ENCODE results near the gene PLIN1. TPM values are rescaled to one million over a fixed set of nuclear protein-coding genes. Genes with fewer than 3 reads are reported as not detected.
A peak's percentile ranks its signal among the peaks of the same experiment; 100 is the strongest.

PLIN1 gene
- 100 to 1,000 TPM; 144 to 392 (median 300) TPM for total RNA-seq

- Histone ChIP-seq H3K9me3 (no peaks in the 10 kb centered on the region), H3K27me3 (no peaks in the 10 kb centered on the region), H3K4me3 (no peak within 1 kb of the TSS), H3K36me3 (peaks cover 0 to 20% (median 0%) of the 10 kb centered on the region in 3 donors), H3K4me1 (peaks cover 0 to 16% (median 6%) of the 10 kb centered on the region in 4 donors), H3K27ac (peak within 1 kb of the TSS in 3 of 4 donors; percentile 41 to 84 (median 78))
- WGBS, 2 donors: 70 to 96% methylated on average over 2 of the region's 2 CpGs
- no peak for DNase-seq (ENCODE audit: low spot score in 2 of 2)
- TF ChIP-seq EP300 (IDR thresholded peaks at IDR 0.05) (no peak), POLR2A (IDR thresholded peaks at IDR 0.05) (no peak)
- TF ChIP-seq, protein P1, sequence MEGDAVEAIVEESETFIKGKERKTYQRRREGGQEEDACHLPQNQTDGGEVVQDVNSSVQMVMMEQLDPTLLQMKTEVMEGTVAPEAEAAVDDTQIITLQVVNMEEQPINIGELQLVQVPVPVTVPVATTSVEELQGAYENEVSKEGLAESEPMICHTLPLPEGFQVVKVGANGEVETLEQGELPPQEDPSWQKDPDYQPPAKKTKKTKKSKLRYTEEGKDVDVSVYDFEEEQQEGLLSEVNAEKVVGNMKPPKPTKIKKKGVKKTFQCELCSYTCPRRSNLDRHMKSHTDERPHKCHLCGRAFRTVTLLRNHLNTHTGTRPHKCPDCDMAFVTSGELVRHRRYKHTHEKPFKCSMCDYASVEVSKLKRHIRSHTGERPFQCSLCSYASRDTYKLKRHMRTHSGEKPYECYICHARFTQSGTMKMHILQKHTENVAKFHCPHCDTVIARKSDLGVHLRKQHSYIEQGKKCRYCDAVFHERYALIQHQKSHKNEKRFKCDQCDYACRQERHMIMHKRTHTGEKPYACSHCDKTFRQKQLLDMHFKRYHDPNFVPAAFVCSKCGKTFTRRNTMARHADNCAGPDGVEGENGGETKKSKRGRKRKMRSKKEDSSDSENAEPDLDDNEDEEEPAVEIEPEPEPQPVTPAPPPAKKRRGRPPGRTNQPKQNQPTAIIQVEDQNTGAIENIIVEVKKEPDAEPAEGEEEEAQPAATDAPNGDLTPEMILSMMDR (IDR thresholded peaks at IDR 0.05): no peak
Observed at GRCh38 chr15:89679212-89679611, at the start of gene PLIN1. Gene PLIN1 (minus strand): TSS chr15:89679367. CDS start chr15:89677489, 1,878 bp downstream.

DNA sequence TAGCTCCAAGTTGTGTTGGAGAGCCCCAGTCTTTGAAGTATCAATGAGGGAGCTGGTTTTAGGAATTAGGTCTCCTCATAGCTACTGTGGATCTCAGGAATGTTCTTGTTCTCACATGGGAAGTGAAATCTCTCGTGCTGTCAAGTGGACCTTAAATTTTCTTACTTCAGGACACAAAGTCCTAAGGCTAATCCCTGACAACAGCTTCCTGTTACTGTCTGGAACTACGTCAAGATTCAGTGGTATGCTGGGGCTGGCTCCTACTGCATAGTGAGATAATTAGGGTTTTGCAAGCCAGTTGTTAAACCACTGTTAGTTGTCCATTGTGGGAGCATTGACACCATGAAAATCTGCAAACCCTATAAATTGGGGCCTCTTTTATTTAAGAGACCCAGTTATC, 49.1 kb upstream of the PLIN1 start:
- Histone ChIP-seq H3K36me3 (no peaks in the 10 kb centered on the region), H3K27ac (peak overlapping the region in 2 of 4 donors; percentile 38 to 55), H3K4me3 (no peak overlapping the region), H3K4me1 (peaks cover 0 to 6% (median 0%) of the 10 kb centered on the region in 4 donors), H3K27me3 (no peaks in the 10 kb centered on the region), H3K9me3 (peaks cover 0 to 10% (median 0%) of the 10 kb centered on the region in 4 donors)
- TF ChIP-seq EP300 (IDR thresholded peaks at IDR 0.05): peak; percentile 27 to 66
- TF ChIP-seq, protein P1 (IDR thresholded peaks at IDR 0.05): no peak
- WGBS, 2 donors: 33 to 37% methylated on average over 2 of the region's 2 CpGs
- no peak for DNase-seq (ENCODE audit: low spot score in 2 of 2)

DNA sequence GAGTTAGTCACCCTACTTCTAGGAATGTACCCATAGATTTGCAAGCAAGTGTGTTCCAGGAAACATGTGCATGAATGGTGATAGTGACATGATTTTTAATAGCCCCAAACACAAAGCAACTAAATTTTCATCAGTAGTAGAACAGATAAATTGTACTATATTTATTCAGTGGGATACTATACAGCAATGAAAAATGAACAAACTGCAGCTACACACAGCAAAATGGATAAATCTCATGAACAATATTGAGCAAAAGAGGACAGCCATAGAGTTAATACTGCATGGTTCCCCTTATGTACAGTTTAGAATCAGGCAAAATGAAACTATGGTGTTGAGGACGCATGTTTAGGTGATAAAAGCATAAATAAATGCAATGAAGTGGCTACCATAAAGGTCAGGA, 45.9 kb upstream of the PLIN1 start:
- Histone ChIP-seq H3K9me3 (peaks cover 0 to 10% (median 0%) of the 10 kb centered on the region in 4 donors), H3K4me1 (peaks cover 0 to 6% (median 0%) of the 10 kb centered on the region in 4 donors), H3K27ac (no peak overlapping the region), H3K36me3 (no peaks in the 10 kb centered on the region), H3K27me3 (no peaks in the 10 kb centered on the region), H3K4me3 (no peak overlapping the region)
- TF ChIP-seq POLR2A (IDR thresholded peaks at IDR 0.05) (no peak), EP300 (IDR thresholded peaks at IDR 0.05) (no peak)
- TF ChIP-seq, protein P1 (IDR thresholded peaks at IDR 0.05): no peak
- 83 to 88% methylated on average over 1 of the region's 1 CpG for WGBS, 2 donors
- no peak for DNase-seq (ENCODE audit: low spot score in 2 of 2)

- DNase-seq (ENCODE audit: low spot score in 2 of 2): no peak
- no peak overlapping the region for H3K4me3 ChIP-seq
- H3K36me3 ChIP-seq: no peaks in the 10 kb centered on the region
- TF ChIP-seq EP300 (IDR thresholded peaks at IDR 0.05) (no peak), POLR2A (IDR thresholded peaks at IDR 0.05) (no peak)
- TF ChIP-seq, protein P1 (IDR thresholded peaks at IDR 0.05): no peak
- peaks cover 0 to 6% (median 0%) of the 10 kb centered on the region in 4 donors for H3K4me1 ChIP-seq
- H3K27me3 ChIP-seq: no peaks in the 10 kb centered on the region
- no peak overlapping the region for H3K27ac ChIP-seq
- H3K9me3 ChIP-seq: peaks cover 0 to 10% (median 0%) of the 10 kb centered on the region in 4 donors
- WGBS, 2 donors: 97 to 100% methylated on average over 1 of the region's 1 CpG
Observed at GRCh38 chr15:89724621-89725020, 45.5 kb upstream of the PLIN1 start.

DNA sequence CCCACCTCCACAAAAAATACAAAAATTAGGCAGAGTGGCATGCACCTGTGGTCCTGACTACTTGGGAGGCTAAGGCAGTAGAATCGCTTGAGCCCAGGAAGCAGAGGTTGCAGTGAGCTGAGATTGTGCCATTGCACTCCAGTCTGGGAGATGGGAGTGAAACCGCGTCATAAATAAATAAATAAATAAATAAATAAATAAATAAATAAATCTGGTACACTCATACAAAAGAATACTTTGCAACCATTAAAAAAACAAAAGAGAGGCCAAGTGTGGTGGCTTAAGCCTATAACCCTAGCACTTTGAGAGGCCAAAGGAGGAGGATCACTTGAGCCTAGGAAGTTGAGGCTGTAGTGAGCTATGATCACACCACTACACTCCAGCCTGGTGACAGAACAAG, 43.9 kb upstream of the PLIN1 start:
- WGBS, 2 donors: 74 to 75% methylated on average over 3 of the region's 3 CpGs
- H3K4me1 ChIP-seq: no peaks in the 10 kb centered on the region
- H3K9me3 ChIP-seq: peaks cover 0 to 10% (median 0%) of the 10 kb centered on the region in 4 donors
- H3K4me3 ChIP-seq: no peak overlapping the region
- no peaks in the 10 kb centered on the region for H3K36me3 ChIP-seq
- no peak overlapping the region for H3K27ac ChIP-seq
- no peaks in the 10 kb centered on the region for H3K27me3 ChIP-seq
- DNase-seq (ENCODE audit: low spot score in 2 of 2): no peak
- no peak for TF ChIP-seq EP300 (IDR thresholded peaks at IDR 0.05)

DNA sequence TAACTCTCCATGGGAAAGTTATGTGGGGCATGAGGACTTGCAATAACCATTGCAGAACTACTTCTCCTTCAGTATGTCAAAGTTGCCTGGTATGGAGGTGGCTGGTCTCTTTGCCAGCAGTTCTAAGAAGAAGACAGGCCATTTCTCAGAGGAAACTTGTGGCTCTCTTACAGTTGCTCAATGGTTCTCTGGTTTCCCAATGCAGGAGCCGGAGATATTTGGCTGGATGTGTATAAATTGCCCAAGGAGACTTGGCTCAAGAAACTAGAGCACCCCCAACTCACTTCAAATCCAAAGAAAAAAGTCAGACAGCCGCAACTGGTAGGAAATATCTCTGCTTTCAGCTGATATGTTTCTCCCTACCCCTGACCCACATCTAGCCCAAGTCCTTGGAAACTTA, 35.6 kb upstream of the PLIN1 start:
- Histone ChIP-seq H3K4me3 (no peak overlapping the region), H3K4me1 (no peaks in the 10 kb centered on the region), H3K27me3 (no peaks in the 10 kb centered on the region), H3K27ac (no peak overlapping the region), H3K36me3 (no peaks in the 10 kb centered on the region), H3K9me3 (no peaks in the 10 kb centered on the region)
- DNase-seq (ENCODE audit: low spot score in 2 of 2): no peak
- 89 to 91% methylated on average over 2 of the region's 2 CpGs for WGBS, 2 donors
- no peak for TF ChIP-seq POLR2A (IDR thresholded peaks at IDR 0.05)
- TF ChIP-seq, protein P1 (IDR thresholded peaks at IDR 0.05): no peak
- TF ChIP-seq EP300 (IDR thresholded peaks at IDR 0.05): no peak

All from tibial nerve (tissue), 4 donors.